H1 (cell line): ENCODE results near the gene RYK. TPM values are rescaled to one million over a fixed set of nuclear protein-coding genes. Genes with fewer than 3 reads are reported as not detected.

Experiments
- CTCF ChIA-PET: fragments of 300-600 bp; sonication (Branson Sonifier 250); formaldehyde crosslinking; loops from one replicate; lab custom pipeline; 2021; ENCODE audit not compliant: partially characterized antibody; lab: Charles Lee
- POLR2A ChIA-PET: fragments of 300-600 bp; sonication (Branson Sonifier 250); formaldehyde crosslinking; loops from one replicate; lab custom pipeline; 2021; ENCODE audit warnings: inconsistent platforms; ENCODE audit not compliant: partially characterized antibody; lab: Charles Lee
- DNase-seq, 2 experiments: peaks; one replicate each; pipeline versions ENCODE4 v3.0.0 to v3.0.0-alpha.2; 2010 to 2022; ENCODE audit warnings: low spot score in 2 of 2, low read depth in 1 of 2, mixed read lengths in 1 of 2
- FAIRE-seq: peaks from 2 replicates; lab custom pipeline; 2011; peaks lifted over from hg19 to GRCh38; lab: Jason Lieb, UNC
- H2AFZ ChIP-seq: 2 replicates; pipeline ENCODE4 v1.8.1; 2012; ENCODE audit warnings: low read length, inconsistent platforms
- H2AK5ac ChIP-seq: 2 replicates; pipeline ENCODE4 v1.6.1; 2013; ENCODE audit warnings: low read depth, low read length
- H2BK120ac ChIP-seq: replicated peaks from 2 replicates; pipeline ENCODE3; 2013; ENCODE audit warnings: low read depth, low read length, inconsistent platforms
- H2BK12ac ChIP-seq: 2 replicates; pipeline ENCODE4 v1.6.1; 2013; ENCODE audit warnings: low read depth, low read length
- H2BK15ac ChIP-seq: 2 replicates; pipeline ENCODE4 v1.6.1; 2013; ENCODE audit warnings: low read length
- H2BK20ac ChIP-seq: 2 replicates; pipeline ENCODE4 v1.6.1; 2013; ENCODE audit warnings: low read length
- H2BK5ac ChIP-seq: 2 replicates; pipeline ENCODE4 v1.6.1; 2013; ENCODE audit warnings: low read depth, low read length
- H3K14ac ChIP-seq: 2 replicates; pipeline ENCODE4 v1.6.1; 2013; ENCODE audit warnings: inconsistent platforms; ENCODE audit not compliant: insufficient read length
- H3K18ac ChIP-seq: 2 replicates; pipeline ENCODE4 v1.6.1; 2013; ENCODE audit warnings: low read length; ENCODE audit errors: extremely low read depth
- H3K23ac ChIP-seq: 2 replicates; pipeline ENCODE4 v1.6.1; 2013; ENCODE audit warnings: inconsistent platforms; ENCODE audit not compliant: insufficient read length
- H3K23me2 ChIP-seq: 2 replicates; pipeline ENCODE4 v1.6.1; 2013; ENCODE audit warnings: low read depth, low read length
- H3K27ac ChIP-seq: 2 replicates; pipeline ENCODE4 v1.6.1; 2011; ENCODE audit warnings: low read depth, low read length, inconsistent platforms
- H3K27me3 ChIP-seq, 4 experiments: replicated peaks in 1 of 4; 1 replicate in 1 of 4; 2 replicates in 3 of 4; pipeline versions ENCODE4 v1.6.1 to v1.8.1; 2011 to 2013; ENCODE audit warnings: low read length in 3 of 4, mild to moderate bottlenecking in 3 of 4, inconsistent platforms in 2 of 4, mixed read lengths in 2 of 4, moderate library complexity in 1 of 4; ENCODE audit not compliant: control insufficient read depth in 3 of 4, insufficient read depth in 3 of 4; ENCODE audit errors: extremely low read depth in 1 of 4
- H3K36me3 ChIP-seq, 4 experiments: 2 replicates each; pipeline versions ENCODE4 v1.6.1 to v1.8.1; 2011 to 2013; ENCODE audit warnings: mild to moderate bottlenecking in 4 of 4, low read length in 3 of 4, moderate library complexity in 2 of 4, control low read depth in 1 of 4, inconsistent platforms in 1 of 4; ENCODE audit not compliant: insufficient read depth in 4 of 4, control insufficient read depth in 2 of 4
- H3K4ac ChIP-seq: replicated peaks from 2 replicates; pipeline ENCODE3; 2013; ENCODE audit warnings: low read length, low read depth, mixed read lengths, inconsistent platforms; ENCODE audit not compliant: insufficient read length
- H3K4me1 ChIP-seq, 4 experiments: replicated peaks in 1 of 4; 1 replicate in 1 of 4; 2 replicates in 3 of 4; pipeline versions ENCODE4 v1.6.1 to v1.8.1; 2011 to 2013; ENCODE audit warnings: low read length in 3 of 4, inconsistent platforms in 2 of 4, mixed read lengths in 1 of 4; ENCODE audit not compliant: insufficient read depth in 4 of 4, control insufficient read depth in 3 of 4
- H3K4me2 ChIP-seq, 2 experiments: 2 replicates each; pipeline versions ENCODE4 v1.6.1 to v1.8.1; 2011 to 2013; ENCODE audit warnings: low read depth in 2 of 2, low read length in 2 of 2, control low read depth in 1 of 2, inconsistent platforms in 1 of 2, mild to moderate bottlenecking in 1 of 2; ENCODE audit not compliant: insufficient read depth in 1 of 2
- H3K4me3 ChIP-seq, 4 experiments: fragments of 200-600, 300-600 bp in 1 of 4; sonication (generic), shearing (Covaris generic), sonication (Bioruptor Twin) in 1 of 4; 2 replicates each; pipeline versions ENCODE4 v1.5.1 to v1.8.1; 2011 to 2016; ENCODE audit warnings: low read length in 4 of 4, low read depth in 3 of 4, control low read depth in 2 of 4, inconsistent platforms in 2 of 4, mild to moderate bottlenecking in 2 of 4, mixed read lengths in 1 of 4, moderate library complexity in 1 of 4; ENCODE audit not compliant: insufficient read depth in 2 of 4; ENCODE audit errors: extremely low read depth in 1 of 4
- H3K56ac ChIP-seq: replicated peaks from 2 replicates; pipeline ENCODE3; 2013; ENCODE audit warnings: low read depth, mild to moderate bottlenecking, mixed read lengths, low read length, inconsistent platforms; ENCODE audit not compliant: insufficient read length
- H3K79me1 ChIP-seq: 2 replicates; pipeline ENCODE4 v1.6.1; 2013; ENCODE audit warnings: low read depth, low read length, control low read depth
- H3K79me2 ChIP-seq, 2 experiments: 2 replicates each; pipeline versions ENCODE4 v1.6.1 to v1.8.1; 2012 to 2013; ENCODE audit warnings: low read length in 2 of 2, mild to moderate bottlenecking in 2 of 2, inconsistent platforms in 1 of 2; ENCODE audit not compliant: insufficient read depth in 2 of 2, control insufficient read depth in 1 of 2
- H3K9ac ChIP-seq, 4 experiments: replicated peaks in 1 of 4; 1 replicate in 1 of 4; 2 replicates in 3 of 4; pipeline versions ENCODE4 v1.6.1 to v1.8.1; 2011 to 2013; ENCODE audit warnings: low read depth in 3 of 4, low read length in 3 of 4, control low read depth in 2 of 4, mild to moderate bottlenecking in 2 of 4, moderate library complexity in 2 of 4, inconsistent platforms in 1 of 4; ENCODE audit errors: extremely low read depth in 1 of 4
- H3K9me3 ChIP-seq, 2 experiments: 2 replicates each; pipeline versions ENCODE4 v1.6.1 to v1.8.1; 2012 to 2013; ENCODE audit warnings: mild to moderate bottlenecking in 2 of 2, moderate library complexity in 2 of 2, control low read depth in 1 of 2, inconsistent platforms in 1 of 2, low read depth in 1 of 2, low read length in 1 of 2, mixed read lengths in 1 of 2; ENCODE audit not compliant: insufficient read depth in 2 of 2
- H4K20me1 ChIP-seq, 2 experiments: replicated peaks in 1 of 2; 2 replicates each; pipeline versions ENCODE3 to v1.8.1; 2011 to 2013; ENCODE audit warnings: inconsistent platforms in 2 of 2, low read length in 2 of 2, mild to moderate bottlenecking in 1 of 2; ENCODE audit not compliant: insufficient read depth in 2 of 2, control insufficient read depth in 1 of 2
- H4K5ac ChIP-seq: 2 replicates; pipeline ENCODE4 v1.6.1; 2013; ENCODE audit warnings: low read length, low read depth, mixed read lengths, inconsistent platforms; ENCODE audit not compliant: insufficient read length
- H4K8ac ChIP-seq: 2 replicates; pipeline ENCODE4 v1.8.0; 2013; ENCODE audit warnings: mild to moderate bottlenecking, moderate library complexity, low read length, inconsistent platforms; ENCODE audit not compliant: insufficient read depth; ENCODE audit errors: extremely low read depth
- H4K91ac ChIP-seq: replicated peaks from 2 replicates; pipeline ENCODE3; 2013; ENCODE audit warnings: low read length, mixed read lengths, inconsistent platforms; ENCODE audit not compliant: insufficient read length
- CTCF ChIP-seq, 3 experiments: IDR thresholded peaks; 1 replicate in 2 of 3; 2 replicates in 1 of 3; pipeline versions ENCODE4 v1.5.1 to v1.6.1; 2011; ENCODE audit warnings: low read length in 3 of 3, mild to moderate bottlenecking in 3 of 3, inconsistent platforms in 2 of 3, low read depth in 1 of 3, moderate library complexity in 1 of 3; ENCODE audit not compliant: insufficient read depth in 1 of 3; ENCODE audit errors: control extremely low read depth in 1 of 3
- EZH2 ChIP-seq: fragments of 200-600 bp; sonication (generic); IDR thresholded peaks from 2 replicates; pipeline ENCODE4 v1.7.1; 2012; ENCODE audit warnings: low read depth, mild to moderate bottlenecking, moderate library complexity, low read length, inconsistent platforms; ENCODE audit not compliant: severe bottlenecking
- RAD21 ChIP-seq, 2 experiments: IDR thresholded peaks in 1 of 2; conservative IDR thresholded peaks in 1 of 2; 2 replicates each; pipeline ENCODE4 v1.6.1; 2011; ENCODE audit warnings: low read depth in 2 of 2, low read length in 2 of 2, improper control_type of control experiment in 1 of 2, inconsistent platforms in 1 of 2, mild to moderate bottlenecking in 1 of 2, moderate library complexity in 1 of 2
- SRF ChIP-seq: IDR thresholded peaks from 2 replicates; pipeline ENCODE4 v1.6.1; 2011; ENCODE audit warnings: mild to moderate bottlenecking, low read depth, low read length, moderate library complexity
- WGBS, 2 experiments: shearing (Covaris generic) in 1 of 2; methylation state at CpG; one replicate each; pipeline versions ENCODE4 v1.1.6 to v1.1.7; 2013 to 2015; ENCODE audit warnings: low lambda C conversion rate in 2 of 2, mixed read lengths in 2 of 2, inconsistent platforms in 1 of 2, low coverage in 1 of 2, missing lambda C conversion rate in 1 of 2; ENCODE audit not compliant: insufficient replicate concordance in 2 of 2, insufficient coverage in 1 of 2, insufficient read length in 1 of 2; ENCODE audit errors: extremely low coverage in 1 of 2, missing lambda C conversion rate in 1 of 2; 5-methylcytosine and 5-hydroxymethylcytosine counted together
- polyA plus RNA-seq, 7 experiments: library from polyadenylated mRNA; depleted of rRNA in 3 of 7; stranded (reverse) in 5 of 7; unstranded in 2 of 7; fragments of >200 nt in 5 of 7; fragments of 200-250 nt in 2 of 7; gene quantifications; 1 replicate in 5 of 7; 2 replicates in 1 of 7; 4 replicates in 1 of 7; pipeline versions ENCODE4 v1.2.1 to v1.2.3, GENCODE V29; 2011 to 2013; ENCODE audit warnings: missing spikeins in 2 of 7, mixed read lengths in 2 of 7
- total RNA-seq: library from RNA; stranded (reverse); fragmentation: NEBNext Ultra II Directional; extraction: Animal tissue kit (Norgen Biotek cat#: 25700); gene quantifications from 2 replicates; pipeline ENCODE4 v1.2.1, GENCODE V29; 2021

RYK gene
- total and polyA plus RNA-seq, 2 of the 8 experiments (the other 6 are each of a cell fraction or from before 2014, with no cell fraction given): 30.5 to 63.8 TPM

DNA sequence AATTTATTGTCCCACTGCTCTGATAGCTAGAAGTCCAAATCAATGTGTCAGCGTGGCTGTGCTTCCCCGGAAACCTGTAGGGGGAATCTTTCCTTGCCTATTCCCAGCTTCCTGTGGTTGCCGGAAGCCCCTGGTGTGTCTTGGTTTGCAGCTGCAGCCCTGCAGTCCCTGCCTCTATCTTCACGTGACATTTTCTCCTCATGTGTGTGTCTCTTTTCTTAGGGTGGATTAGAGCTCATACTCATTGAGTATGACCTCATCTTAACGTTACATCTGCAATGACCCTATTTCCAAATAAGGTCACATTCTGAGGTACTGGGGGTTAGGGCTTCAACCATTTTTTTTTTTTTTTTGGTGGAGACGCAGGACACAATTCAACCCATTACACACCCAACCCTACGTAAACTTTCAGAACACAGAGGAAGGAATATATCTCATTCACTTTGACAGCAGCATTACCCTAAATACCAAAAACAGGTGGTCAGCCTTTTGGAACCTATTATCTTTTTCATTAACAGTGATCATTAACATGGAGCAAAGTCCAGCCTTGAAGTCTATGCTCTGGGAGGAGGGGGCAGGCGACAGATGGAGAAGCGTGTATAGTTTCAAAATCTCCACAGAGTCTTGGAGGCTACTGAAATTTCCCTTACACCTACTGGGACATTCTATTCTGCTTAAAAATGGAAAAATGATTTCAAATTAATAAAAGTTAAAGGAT, 88.6 kb downstream of the RYK start:
- Histone ChIP-seq H4K5ac (no peak overlapping the region), H3K27ac (no peak overlapping the region), H3K4ac (no peak overlapping the region), H3K56ac (no peak overlapping the region), H2AFZ (no peak overlapping the region), H3K18ac (no peak overlapping the region), H2BK120ac (no peak overlapping the region), H2BK5ac (no peak overlapping the region), H4K91ac (no peak overlapping the region), H2BK20ac (no peak overlapping the region), H4K20me1 (peaks cover 0 to 2% of the 10 kb centered on the region in 2 experiments), H3K14ac (no peak overlapping the region), H3K9me3 (no peaks in the 10 kb centered on the region), H2BK15ac (no peak overlapping the region), H3K4me1 (peaks cover 0 to 3% (median 0%) of the 10 kb centered on the region in 4 experiments; a peak in 1 of 7 replicates), H3K79me2 (no peaks in the 10 kb centered on the region), H3K27me3 (no peaks in the 10 kb centered on the region), H3K4me3 (no peak overlapping the region), H2BK12ac (no peak overlapping the region), H3K36me3 (peaks cover 0 to 22% (median 12%) of the 10 kb centered on the region in 4 experiments; a peak in 6 of 8 replicates), H3K79me1 (no peaks in the 10 kb centered on the region), H3K23me2 (no peaks in the 10 kb centered on the region), H3K23ac (no peak overlapping the region), H2AK5ac (no peak overlapping the region), H4K8ac (no peak overlapping the region), H3K4me2 (no peak overlapping the region), H3K9ac (no peak overlapping the region)
- ChIA-PET CTCF (interaction anchor here (0.6 to 2.0 kb wide), 11 partner anchors 10 to 312 kb away, joined by 3 to 4 read pairs (median 4); no protein-coding TSS in a partner anchor), POLR2A (interaction anchor here (0.7 kb wide), 1 partner anchor 1431 kb away, joined by 5 read pairs; no protein-coding TSS in a partner anchor)
- peak in 1 of 2 experiments; percentile 23 for DNase-seq
- no peak for TF ChIP-seq EZH2
- peak; percentile 58; the same call in 1 of the 2 replicates for TF ChIP-seq SRF
- TF ChIP-seq RAD21 (IDR thresholded peaks at IDR 0.05 in 1 of 2, conservative IDR thresholded peaks at IDR 0.05 in 1 of 2; ENCODE audit: low read depth in 2 of 2, low read length in 2 of 2): peak; percentile 27 to 50; a peak in 3 of 4 replicates
- TF ChIP-seq CTCF (IDR thresholded peaks at IDR 0.05; ENCODE audit: control extremely low read depth in 1 of 3, insufficient read depth in 1 of 3, low read depth in 1 of 3, low read length in 3 of 3): peak; percentile 31 to 49 (median 40)
- FAIRE-seq: no peak
- 81% methylated on average over 9 of the region's 9 CpGs; no CpG with 5 or more reads in 1 of the 2 experiments for WGBS, 2 experiments
